ENCODE measurements around the gene MSL3.

MSL3 gene

GRCh38 chrX:11787564-11787963 is 29.5 kb downstream of the MSL3 start:
- Histone ChIP-seq H3K79me2 (ENCODE audit: insufficient read depth, low read depth) (no peaks in the 10 kb centered on the region), H4K20me1 (ENCODE audit: insufficient read depth) (no peaks in the 10 kb centered on the region), H3K9ac (no peak overlapping the region), H3K4me2 (no peak overlapping the region), H2AFZ (ENCODE audit: low read depth) (no peak overlapping the region), H3K36me3 (ENCODE audit: insufficient read depth) (no peaks in the 10 kb centered on the region), H3K4me1 (ENCODE audit: low read depth, poor library complexity, severe bottlenecking) (peaks cover 39% of the 10 kb centered on the region), H3K27ac (no peak overlapping the region), H3K27me3 (ENCODE audit: insufficient read depth, low read depth) (no peaks in the 10 kb centered on the region), H3K4me3 (IDR thresholded peaks at IDR 0.05; ENCODE audit: insufficient read depth, low read depth, low read length) (no peak overlapping the region)
- peak; percentile 56 for TF ChIP-seq CTCF (conservative IDR thresholded peaks at IDR 0.05; ENCODE audit: low read depth, low read length)

- no peaks in the 10 kb centered on the region for H3K79me2 ChIP-seq (ENCODE audit: insufficient read depth, low read depth)
- no peak overlapping the region for H2AFZ ChIP-seq (ENCODE audit: low read depth)
- no peaks in the 10 kb centered on the region for H3K36me3 ChIP-seq (ENCODE audit: insufficient read depth)
- peaks cover 62% of the 10 kb centered on the region for H3K4me1 ChIP-seq (ENCODE audit: low read depth, poor library complexity, severe bottlenecking)
- H3K4me3 ChIP-seq (IDR thresholded peaks at IDR 0.05; ENCODE audit: insufficient read depth, low read depth, low read length): no peak overlapping the region
- H3K27me3 ChIP-seq (ENCODE audit: insufficient read depth, low read depth): no peaks in the 10 kb centered on the region
- no peak for TF ChIP-seq CTCF (conservative IDR thresholded peaks at IDR 0.05; ENCODE audit: low read depth, low read length)
- no peak overlapping the region for H3K27ac ChIP-seq
- H3K9ac ChIP-seq: no peak overlapping the region
- peak overlapping the region; percentile 33; the same call in 1 of the 2 replicates for H3K4me2 ChIP-seq
- no peaks in the 10 kb centered on the region for H4K20me1 ChIP-seq (ENCODE audit: insufficient read depth)
These were observed 31.8 kb downstream of the MSL3 start for GRCh38 chrX:11789809-11790208.

GRCh38 chrX:11791090-11791489 is 33.1 kb downstream of the MSL3 start:
- no peaks in the 10 kb centered on the region for H3K27me3 ChIP-seq (ENCODE audit: insufficient read depth, low read depth)
- H3K79me2 ChIP-seq (ENCODE audit: insufficient read depth, low read depth): no peaks in the 10 kb centered on the region
- H3K4me1 ChIP-seq (ENCODE audit: low read depth, poor library complexity, severe bottlenecking): peaks cover 65% of the 10 kb centered on the region
- H3K4me2 ChIP-seq: peak overlapping the region; percentile 99
- H3K4me3 ChIP-seq (IDR thresholded peaks at IDR 0.05; ENCODE audit: insufficient read depth, low read depth, low read length): no peak overlapping the region
- peak overlapping the region; percentile 49; the same call in 1 of the 2 replicates for H2AFZ ChIP-seq (ENCODE audit: low read depth)
- H3K9ac ChIP-seq: peak overlapping the region; percentile 65; the same call in 1 of the 2 replicates
- H3K27ac ChIP-seq: peak overlapping the region; percentile 98
- H3K36me3 ChIP-seq (ENCODE audit: insufficient read depth): no peaks in the 10 kb centered on the region
- TF ChIP-seq CTCF (conservative IDR thresholded peaks at IDR 0.05; ENCODE audit: low read depth, low read length): no peak
- H4K20me1 ChIP-seq (ENCODE audit: insufficient read depth): no peaks in the 10 kb centered on the region

- TF ChIP-seq CTCF (conservative IDR thresholded peaks at IDR 0.05; ENCODE audit: low read depth, low read length): no peak
- H3K79me2 ChIP-seq (ENCODE audit: insufficient read depth, low read depth): no peaks in the 10 kb centered on the region
- no peak overlapping the region for H3K4me3 ChIP-seq (IDR thresholded peaks at IDR 0.05; ENCODE audit: insufficient read depth, low read depth, low read length)
- H3K36me3 ChIP-seq (ENCODE audit: insufficient read depth): no peaks in the 10 kb centered on the region
- H4K20me1 ChIP-seq (ENCODE audit: insufficient read depth): no peaks in the 10 kb centered on the region
- peak overlapping the region; percentile 65; the same call in 1 of the 2 replicates for H3K9ac ChIP-seq
- peaks cover 65% of the 10 kb centered on the region for H3K4me1 ChIP-seq (ENCODE audit: low read depth, poor library complexity, severe bottlenecking)
- H2AFZ ChIP-seq (ENCODE audit: low read depth): peak overlapping the region; percentile 49
- peak overlapping the region; percentile 99 for H3K4me2 ChIP-seq
- H3K27ac ChIP-seq: peak overlapping the region; percentile 98
- no peaks in the 10 kb centered on the region for H3K27me3 ChIP-seq (ENCODE audit: insufficient read depth, low read depth)
These were observed 33.5 kb downstream of the MSL3 start for GRCh38 chrX:11791537-11791936.

All from KMS-11 (cell line).